ENCODE measurements around the gene ZNF511.
A peak's percentile ranks its signal among the peaks of the same experiment; 100 is the strongest.

Gene ZNF511

GRCh38 chr10:133353988-133354605, 45.4 kb downstream of the ZNF511 start:
- no peak for DNase-seq (ENCODE audit: low read depth)

DNA sequence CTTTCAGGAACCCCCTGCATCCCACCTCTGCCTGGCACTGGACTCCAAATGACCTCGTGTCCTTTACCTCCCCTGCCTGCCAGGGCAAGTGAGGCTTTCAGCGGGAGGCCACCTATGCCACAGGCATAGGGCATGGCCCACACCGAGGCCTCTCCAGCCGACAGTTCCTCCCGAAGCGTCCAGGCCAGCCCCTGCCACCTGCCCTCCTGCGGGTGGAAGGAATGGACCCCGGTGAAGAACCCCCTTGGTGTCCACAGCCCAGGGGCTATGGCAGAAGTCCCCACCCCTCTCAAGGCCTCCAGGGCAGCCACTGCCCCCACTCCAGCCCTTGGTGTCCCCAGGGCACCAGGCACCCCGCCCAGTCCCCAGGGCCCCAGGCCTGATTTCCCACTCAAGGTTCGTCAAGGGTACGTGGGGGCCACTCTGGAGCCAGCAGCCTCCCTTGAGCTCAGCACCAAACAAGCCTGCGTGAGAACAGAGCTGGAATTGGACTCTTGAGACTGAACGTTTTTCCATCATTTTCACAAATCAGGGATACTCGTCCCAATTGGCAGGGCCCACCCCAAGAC, 46.0 kb downstream of the ZNF511 start:
- DNase-seq (ENCODE audit: low read depth), result no peak

DNA sequence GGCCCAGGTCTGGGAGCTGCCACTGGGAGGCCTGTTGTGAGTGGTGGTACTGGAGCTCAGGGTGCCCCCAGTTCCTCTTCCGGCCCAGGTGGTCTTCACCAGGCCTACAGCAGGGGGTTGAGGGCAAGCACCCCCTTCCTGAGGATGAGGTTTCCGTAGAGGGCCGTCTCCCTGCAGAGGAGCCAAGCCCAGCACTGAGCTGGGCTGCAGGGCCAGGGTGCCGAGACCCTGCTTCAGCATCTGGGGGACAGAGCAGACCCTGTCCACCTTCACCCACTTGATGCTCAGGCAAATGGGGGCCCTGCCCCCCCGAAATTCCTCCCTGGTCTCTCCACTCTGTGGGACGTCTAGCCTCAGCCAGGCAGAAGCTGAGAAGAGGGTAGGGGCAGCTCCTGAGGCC, 46.6 kb downstream of the ZNF511 start:
- no peak for DNase-seq (ENCODE audit: low read depth)

- no peak for DNase-seq (ENCODE audit: low read depth)
Measured at GRCh38 chr10:133355991-133356390, 47.3 kb downstream of the ZNF511 start.

- no peak for DNase-seq (ENCODE audit: low read depth)
Measured at GRCh38 chr10:133356549-133357284, 48.0 kb downstream of the ZNF511 start.

DNA sequence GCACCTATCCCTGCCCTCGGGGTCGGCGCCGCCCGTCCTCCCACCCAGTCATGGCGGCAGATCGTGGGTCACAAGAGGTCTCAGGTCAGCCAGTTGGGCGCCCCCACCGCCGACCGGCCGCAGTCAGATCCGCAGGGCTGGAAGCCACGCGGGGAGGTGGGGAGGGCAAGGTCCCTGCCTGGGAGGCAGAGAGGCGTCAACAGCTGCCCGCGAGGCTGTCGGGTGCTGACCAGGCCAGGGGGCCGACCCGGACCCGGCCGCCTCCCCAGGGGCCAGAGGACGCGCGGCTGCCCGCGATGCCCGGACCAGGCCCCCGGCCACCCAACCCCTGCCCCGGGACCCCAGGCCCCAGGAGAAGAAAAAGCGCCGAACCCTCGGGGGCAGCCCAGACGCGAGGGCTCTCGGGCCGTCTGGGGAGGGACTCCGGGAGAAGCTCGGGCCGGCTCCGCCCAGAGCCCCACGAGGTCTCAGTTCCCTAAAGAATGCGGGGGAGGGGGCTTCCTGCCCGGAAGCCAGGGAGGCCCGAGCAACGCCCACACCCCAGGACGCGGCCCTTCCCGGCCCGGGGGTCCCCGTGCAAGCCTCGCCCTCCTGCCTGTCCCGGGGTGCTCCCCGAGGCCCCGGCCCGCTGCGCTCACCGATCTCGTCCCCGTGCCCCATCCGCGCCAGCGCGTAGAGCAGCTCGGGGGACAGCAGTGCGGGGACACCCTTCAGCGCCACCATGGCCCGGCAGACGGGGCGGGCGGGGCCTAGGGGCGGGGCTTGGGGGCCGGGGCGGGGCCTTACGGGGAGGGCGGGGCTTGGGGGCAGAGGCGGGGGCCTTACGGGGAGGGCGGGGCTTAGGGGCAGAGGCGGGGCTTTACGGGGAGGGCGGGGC, 48.8 kb downstream of the ZNF511 start, which contains the start of gene FUOM:
Gene FUOM (minus strand): TSS at position 735 of the 877 bp plus-strand sequence. CDS start 12 bp downstream, at position 723.
- DNase-seq (ENCODE audit: low read depth), result peak; percentile 48

- DNase-seq (ENCODE audit: low read depth), result no peak
Measured at GRCh38 chr10:133358162-133358924, 49.6 kb downstream of the ZNF511 start.

GRCh38 chr10:133358925-133359310, 50.2 kb downstream of the ZNF511 start:
- no peak for DNase-seq (ENCODE audit: low read depth)

GRCh38 chr10:133359554-133359971, 50.8 kb downstream of the ZNF511 start:
- no peak for DNase-seq (ENCODE audit: low read depth)

DNA sequence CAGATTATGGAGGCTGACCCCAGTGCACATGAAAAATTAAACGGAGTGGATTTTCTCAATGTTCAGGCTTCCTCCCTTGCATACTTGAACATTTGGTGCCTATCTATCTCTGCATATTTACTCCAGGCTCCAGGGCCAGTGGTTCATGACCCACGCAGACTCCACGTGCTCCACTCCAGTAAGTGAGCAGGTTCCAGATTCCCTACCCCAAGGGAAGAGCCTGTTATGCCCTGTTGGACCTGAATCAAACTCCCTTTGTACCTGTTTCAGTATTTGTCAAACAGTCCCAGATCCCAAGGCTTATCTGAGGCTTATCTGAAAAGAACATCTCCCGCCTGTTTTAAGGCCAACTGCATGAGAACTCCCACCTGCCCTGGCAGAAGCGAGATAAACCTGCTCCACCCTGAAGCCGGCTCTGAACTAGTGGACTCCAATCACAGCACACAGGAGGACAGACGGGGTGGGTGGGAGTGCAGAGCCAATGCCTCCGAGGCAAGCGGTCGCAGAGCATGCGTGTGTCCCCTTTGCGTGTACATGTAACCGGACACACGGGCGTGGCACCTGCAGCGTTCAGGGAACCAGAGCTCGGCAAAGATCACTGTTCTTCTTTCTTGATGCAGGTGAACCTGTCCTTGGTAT, 51.4 kb downstream of the ZNF511 start:
- DNase-seq (ENCODE audit: low read depth), result no peak

DNA sequence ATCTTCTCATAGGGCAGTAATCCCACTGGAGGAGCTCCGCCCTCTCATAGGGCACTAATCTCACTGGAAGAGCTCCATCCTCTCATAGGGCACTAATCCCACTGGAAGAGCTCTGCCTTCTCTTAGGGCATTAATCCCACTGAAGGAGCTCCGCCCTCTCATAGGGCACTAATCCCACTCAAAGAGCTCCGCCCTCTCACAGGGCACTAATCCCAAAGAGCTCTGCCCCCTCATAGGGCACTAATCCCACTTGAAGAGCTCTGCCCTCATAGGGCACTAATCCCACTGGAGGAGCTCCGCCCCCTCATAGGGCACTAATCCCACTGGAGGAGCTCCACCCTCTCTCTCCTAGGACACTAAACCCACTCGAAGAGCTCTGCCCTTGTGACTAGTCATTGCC, 52.5 kb downstream of the ZNF511 start:
- DNase-seq (ENCODE audit: low read depth), result no peak

DNA sequence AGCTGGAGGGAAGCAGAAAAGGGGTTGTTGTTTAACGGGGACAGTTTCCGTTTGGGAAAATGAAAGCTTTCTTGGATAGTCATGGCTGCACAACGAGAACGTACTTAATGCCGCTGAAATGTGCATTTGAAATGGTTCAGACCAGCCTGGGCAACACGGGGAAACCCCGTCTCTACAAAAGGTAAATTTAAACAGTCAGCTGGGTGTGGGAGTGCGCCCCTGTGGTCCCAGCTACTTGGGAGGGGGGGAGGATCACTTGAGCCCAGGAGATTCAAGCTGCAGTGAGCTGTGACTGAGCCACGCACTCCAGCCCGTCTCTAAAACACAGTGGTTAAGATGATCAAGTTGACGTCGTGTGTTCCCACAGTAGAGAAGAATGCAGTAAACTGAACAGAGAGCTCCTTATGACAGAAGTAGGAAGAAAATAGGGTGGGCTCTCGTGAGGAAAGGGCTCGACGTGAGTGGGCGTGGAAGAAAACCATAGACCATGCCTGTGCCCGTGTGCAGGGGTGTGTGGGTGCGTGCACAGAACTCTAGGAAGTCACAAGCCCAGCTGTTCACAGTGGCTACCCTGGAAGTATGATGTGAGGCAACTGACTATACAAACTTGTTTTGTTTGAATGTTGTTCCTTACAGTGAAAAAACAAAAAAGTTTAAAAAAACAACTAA, 53.2 kb downstream of the ZNF511 start:
- DNase-seq (ENCODE audit: low read depth), result no peak

Measured in activated gamma-delta T cell treated with anti-CD3 and anti-CD28 coated beads, Interleukin-2, amount 50 U/mL, for 16 hours (primary cell).